K562 (cell line): ENCODE results near the gene WDPCP. TPM values are rescaled to one million over a fixed set of nuclear protein-coding genes. Genes with fewer than 3 reads are reported as not detected.

ENCODE experiments used
- BRCA1 ChIP-seq, 2 experiments: fragments of 450-650 bp in 1 of 2; sonication (generic) in 1 of 2; formaldehyde crosslinking in 1 of 2; IDR thresholded peaks; 2 replicates each; pipeline versions ENCODE4 v1.5.0 to v1.6.1; 2017 to 2020; ENCODE audit warnings: mild to moderate bottlenecking in 1 of 2, missing genetic modification reagents in 1 of 2
- GABPB1 ChIP-seq: sonication (generic); formaldehyde crosslinking; IDR thresholded peaks from 2 replicates; pipeline ENCODE4 v1.8.0; 2022; ENCODE audit warnings: mild to moderate bottlenecking, missing genetic modification reagents
- GTF2B ChIP-seq: IDR thresholded peaks from 2 replicates; pipeline ENCODE4 v1.6.1; 2011; ENCODE audit not compliant: insufficient read length; ENCODE audit errors: extremely low read depth
- HLTF ChIP-seq: fragments of 450-650 bp; IDR thresholded peaks from 2 replicates; pipeline ENCODE4 v1.6.1; 2016
- HMGN3 ChIP-seq: IDR thresholded peaks from 2 replicates; pipeline ENCODE4 v1.6.1; 2011; ENCODE audit warnings: borderline replicate concordance, low read depth, mild to moderate bottlenecking, mixed read lengths, low read length; ENCODE audit not compliant: insufficient read length; ENCODE audit errors: extremely low read depth
- MTF1 ChIP-seq: fragments of 250-450 bp; sonication (Bioruptor Pico); IDR thresholded peaks from 2 replicates; pipeline ENCODE4 v1.9.0; 2021; ENCODE audit warnings: moderate library complexity, mild to moderate bottlenecking, inconsistent platforms, borderline replicate concordance
- MXD1 ChIP-seq: fragments of 250-450 bp; sonication (Bioruptor Pico); IDR thresholded peaks from 2 replicates; pipeline ENCODE4 v1.8.0; 2021; ENCODE audit warnings: borderline replicate concordance, mild to moderate bottlenecking, moderate library complexity; ENCODE audit not compliant: poor library complexity, severe bottlenecking
- NR2C2 ChIP-seq, 2 experiments: fragments of 200-800 bp in 1 of 2; sonication (Bioruptor generic) in 1 of 2; sonication (generic) in 1 of 2; formaldehyde crosslinking in 1 of 2; IDR thresholded peaks; 2 replicates each; pipeline versions ENCODE4 v1.6.1 to v1.8.0; 2016 to 2022; ENCODE audit warnings: mild to moderate bottlenecking in 1 of 2, missing compliant biosample characterization in 1 of 2, missing genetic modification characterization in 1 of 2, missing genetic modification reagents in 1 of 2
- POLR2AphosphoS2 ChIP-seq: IDR thresholded peaks from 2 replicates; pipeline ENCODE4 v1.6.1; 2012; ENCODE audit warnings: low read length, improper control_type of control experiment
- PRPF4 ChIP-seq: fragments of 200-400 bp; formaldehyde crosslinking; IDR thresholded peaks from one replicate; pipeline ENCODE4 v1.6.1; 2017; ENCODE audit warnings: low read length, low read depth, mild to moderate bottlenecking; ENCODE audit not compliant: insufficient read depth, poor library complexity, severe bottlenecking
- RBBP5 ChIP-seq: fragments of 200-600 bp; sonication (generic); IDR thresholded peaks from 2 replicates; pipeline ENCODE4 v1.6.1; 2012; ENCODE audit warnings: borderline replicate concordance, mild to moderate bottlenecking, low read length, control low read depth, inconsistent platforms; ENCODE audit not compliant: insufficient read depth, poor library complexity, severe bottlenecking
- RBM22 ChIP-seq: fragments of 200-400 bp; formaldehyde crosslinking; IDR thresholded peaks from 2 replicates; pipeline ENCODE4 v1.6.1; 2018; ENCODE audit warnings: low read length, low read depth; ENCODE audit not compliant: poor library complexity, severe bottlenecking
- SAP30 ChIP-seq: fragments of 200-600 bp; sonication (generic); IDR thresholded peaks from 2 replicates; pipeline ENCODE4 v1.6.1; 2012; ENCODE audit warnings: borderline replicate concordance, low read depth, mild to moderate bottlenecking, moderate library complexity, low read length, control low read depth, inconsistent platforms; ENCODE audit not compliant: insufficient read depth, poor library complexity, severe bottlenecking
- SMAD2 ChIP-seq: fragments of 150-350 bp; IDR thresholded peaks from 2 replicates; pipeline ENCODE4 v1.6.1; 2014; ENCODE audit warnings: low read depth, mild to moderate bottlenecking, low read length
- STAG1 ChIP-seq: sonication (generic); formaldehyde crosslinking; IDR thresholded peaks from 2 replicates; pipeline ENCODE4 v1.5.0; 2020; ENCODE audit warnings: missing genetic modification reagents, borderline replicate concordance
- THAP7 ChIP-seq: fragments of 250-450 bp; sonication (Bioruptor Pico); IDR thresholded peaks from 2 replicates; pipeline ENCODE4 v1.5.0; 2021
- TRIM24 ChIP-seq, 2 experiments: fragments of 450-650 bp; IDR thresholded peaks; 2 replicates each; pipeline ENCODE4 v1.6.1; 2016
- ZKSCAN8 ChIP-seq: fragments of 200-800 bp; sonication (Bioruptor generic); IDR thresholded peaks from 2 replicates; pipeline ENCODE4 v1.6.1; 2016; ENCODE audit warnings: missing genetic modification characterization, missing compliant biosample characterization
- ZNF12 ChIP-seq: sonication (generic); formaldehyde crosslinking; IDR thresholded peaks from 2 replicates; pipeline ENCODE4 v1.4.0; 2020; ENCODE audit warnings: mild to moderate bottlenecking, missing genetic modification reagents
- ZNF197 ChIP-seq: fragments of 200-800 bp; sonication (Bioruptor generic); IDR thresholded peaks from 2 replicates; pipeline ENCODE4 v1.6.1; 2016; ENCODE audit warnings: low read depth, missing genetic modification characterization, missing compliant biosample characterization
- ZNF408 ChIP-seq: fragments of 250-450 bp; sonication (Bioruptor Pico); IDR thresholded peaks from 2 replicates; pipeline ENCODE4 v1.4.0; 2020; ENCODE audit warnings: low read depth, mild to moderate bottlenecking, moderate library complexity
- ZNF561 ChIP-seq: fragments of 450-650 bp; formaldehyde crosslinking; conservative IDR thresholded peaks from 2 replicates; pipeline ENCODE4 v1.4.0; 2020; ENCODE audit warnings: mild to moderate bottlenecking, moderate library complexity
- ZZZ3 ChIP-seq: fragments of 450-650 bp; IDR thresholded peaks from 2 replicates; pipeline ENCODE4 v1.6.1; 2016; ENCODE audit warnings: antibody characterized with exemption, mild to moderate bottlenecking, moderate library complexity
- polyA plus RNA-seq, 8 experiments: library from polyadenylated mRNA; depleted of rRNA in 4 of 8; stranded (reverse) in 5 of 8; unstranded in 3 of 8; fragments of >200 nt; fragmentation: Nextera tagmentation in 2 of 8; fragmentation: Illumina TruSeq in 1 of 8; extraction: Ambion mirVana in 2 of 8; extraction: Trizol in 1 of 8; gene quantifications; 2 replicates each; pipeline versions ENCODE4 v1.2.1 to v1.2.3, GENCODE V29; 2011 to 2014; ENCODE audit warnings: inconsistent platforms in 1 of 8, missing spikeins in 1 of 8
- total RNA-seq, 7 experiments: library from RNA; depleted of rRNA in 6 of 7; stranded (reverse); fragments of >200 nt in 6 of 7; fragmentation: Illumina TruSeq in 2 of 7; extraction: Trizol in 2 of 7; gene quantifications; 2 replicates each; pipeline versions ENCODE4 v1.2.1 to v1.2.3, GENCODE V29; 2011 to 2021; ENCODE audit warnings: low replicate concordance in 1 of 7

Gene WDPCP
- total and polyA plus RNA-seq, 9 of the 15 experiments (the other 6 are each of a cell fraction or from before 2014, with no cell fraction given) = 1.4 to 6.4 (median 5.5) TPM

- TF ChIP-seq MXD1 (no peak), SAP30 (no peak), HMGN3 (no peak), TRIM24 (IDR thresholded peaks at IDR 0.05) (peak; percentile 31 to 38; a peak in 1 of 4 replicates), ZZZ3 (no peak), SMAD2 (no peak), GABPB1 (CRISPR knock-in tag) (no peak), POLR2AphosphoS2 (no peak), GTF2B (no peak), ZNF561 (CRISPR knock-in tag) (no peak), ZNF12 (CRISPR knock-in tag) (no peak), ZKSCAN8 (no peak), BRCA1 (IDR thresholded peaks at IDR 0.05) (no peak), BRCA1 (CRISPR knock-in tag; IDR thresholded peaks at IDR 0.05) (no peak), PRPF4 (no peak), RBBP5 (no peak), HLTF (no peak), NR2C2 (CRISPR knock-in tag; IDR thresholded peaks at IDR 0.05) (no peak), NR2C2 (tag; IDR thresholded peaks at IDR 0.05) (no peak), ZNF197 (no peak), RBM22 (no peak), STAG1 (CRISPR knock-in tag) (no peak), MTF1 (CRISPR knock-in tag) (no peak), THAP7 (CRISPR knock-in tag) (no peak), ZNF408 (no peak)
Measured at GRCh38 chr2:63424329-63425078, 163.8 kb downstream of the WDPCP start (continued).
